OCI-LY3 (cell line): ENCODE results near the gene TRAF3IP3.
A peak's percentile ranks its signal among the peaks of the same experiment; 100 is the strongest.

Experiments
- H2AFZ ChIP-seq: fragments of 200-600, 300-600 bp; shearing (Covaris generic); 2 replicates; pipeline ENCODE4 v1.6.0; 2014; ENCODE audit warnings: antibody characterized with exemption, low read depth, low read length
- H3K27ac ChIP-seq: fragments of 200-600, 300-600 bp; sonication (generic); 2 replicates; pipeline ENCODE4 v1.5.1; 2014; ENCODE audit warnings: mild to moderate bottlenecking, low read length, moderate library complexity, mixed read lengths
- H3K27me3 ChIP-seq: fragments of 200-600, 300-600 bp; sonication (generic); 2 replicates; pipeline ENCODE4 v1.6.1; 2014; ENCODE audit warnings: low read depth, low read length, mixed read lengths
- H3K36me3 ChIP-seq: fragments of 200-600, 300-600 bp; sonication (generic); replicated peaks from 2 replicates; pipeline ENCODE3; 2014; ENCODE audit warnings: low read depth, low read length, mixed read lengths
- H3K4me1 ChIP-seq: fragments of 300-600, 200-600 bp; sonication (generic); 2 replicates; pipeline ENCODE4 v1.6.1; 2014; ENCODE audit warnings: low read length, mixed read lengths
- H3K4me2 ChIP-seq: fragments of 200-600, 300-600 bp; sonication (generic); 2 replicates; pipeline ENCODE4 v1.6.1; 2014; ENCODE audit warnings: low read length, mixed read lengths
- H3K4me3 ChIP-seq: fragments of 300-600, 200-600 bp; sonication (generic); 2 replicates; pipeline ENCODE4 v1.5.1; 2014; ENCODE audit warnings: antibody characterized with exemption, mild to moderate bottlenecking, low read length, moderate library complexity
- H3K79me2 ChIP-seq: fragments of 300-600, 200-600 bp; shearing (Covaris generic); 2 replicates; pipeline ENCODE4 v1.6.1; 2014; ENCODE audit warnings: mild to moderate bottlenecking, low read length, mixed read lengths
- H3K9ac ChIP-seq: fragments of 300-600, 200-600 bp; shearing (Covaris generic); 2 replicates; pipeline ENCODE4 v1.6.0; 2014; ENCODE audit warnings: mild to moderate bottlenecking, low read length, moderate library complexity
- H3K9me3 ChIP-seq: fragments of 200-600, 300-600 bp; shearing (Covaris generic); 2 replicates; pipeline ENCODE4 v1.6.1; 2014; ENCODE audit warnings: low read length, mixed read lengths; ENCODE audit not compliant: insufficient read depth
- H4K20me1 ChIP-seq: fragments of 200-600, 300-600 bp; sonication (generic); 2 replicates; pipeline ENCODE4 v1.6.1; 2016; ENCODE audit warnings: low read length, mixed read lengths; ENCODE audit not compliant: insufficient read depth
- CTCF ChIP-seq: fragments of 200-600, 300-600 bp; sonication (generic); IDR thresholded peaks from 2 replicates; pipeline ENCODE4 v1.5.1; 2014; ENCODE audit warnings: antibody characterized with exemption, low read length, low read depth
- EZH2phosphoT487 ChIP-seq: fragments of 200-600 bp; shearing (Covaris generic); IDR thresholded peaks from 2 replicates; pipeline ENCODE4 v1.6.1; 2018; ENCODE audit warnings: antibody characterized with exemption, mixed run types, low read depth

The TRAF3IP3 gene

GRCh38 chr1:209748620-209749019, 7.2 kb upstream of the TRAF3IP3 start:
- no peaks in the 10 kb centered on the region for H3K9me3 ChIP-seq
- no peak overlapping the region for H3K4me3 ChIP-seq
- H3K79me2 ChIP-seq, result no peaks in the 10 kb centered on the region
- H3K27ac ChIP-seq, result no peak overlapping the region
- H3K4me1 ChIP-seq, result peaks cover 61% of the 10 kb centered on the region
- peaks cover 8% of the 10 kb centered on the region for H3K27me3 ChIP-seq
- no peaks in the 10 kb centered on the region for H4K20me1 ChIP-seq
- no peak overlapping the region for H3K9ac ChIP-seq
- no peak overlapping the region for H2AFZ ChIP-seq
- H3K36me3 ChIP-seq, result no peaks in the 10 kb centered on the region
- H3K4me2 ChIP-seq, result peak overlapping the region; percentile 87
- no peak for TF ChIP-seq EZH2phosphoT487
- no peak for TF ChIP-seq CTCF

DNA sequence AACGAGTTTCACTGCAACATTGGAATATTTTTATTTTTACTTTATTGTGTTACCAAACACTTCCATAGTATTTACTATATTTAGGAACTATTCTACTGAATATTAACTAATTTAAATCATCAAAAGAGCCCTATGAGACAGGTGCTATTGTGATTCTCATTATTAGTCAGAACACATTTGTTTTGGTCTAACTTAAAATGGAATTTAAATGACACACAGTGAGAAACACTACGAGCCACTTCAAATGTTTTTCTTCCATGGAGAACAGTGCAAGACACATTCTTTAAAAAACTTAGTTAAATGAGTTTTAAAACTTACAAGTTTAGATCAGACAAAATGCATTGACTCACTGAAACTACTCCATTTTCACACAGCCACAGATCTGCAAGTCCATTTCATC, 6.6 kb upstream of the TRAF3IP3 start:
- Histone ChIP-seq H3K4me3 (peak overlapping the region; percentile 42), H3K9me3 (no peaks in the 10 kb centered on the region), H3K4me1 (peaks cover 61% of the 10 kb centered on the region), H3K4me2 (peak overlapping the region; percentile 63), H3K9ac (0 out of 2 replicates have a peak overlapping the region, but pooled peaks have one; percentile 1), H3K79me2 (no peaks in the 10 kb centered on the region), H3K27ac (peak overlapping the region; percentile 41), H3K36me3 (no peaks in the 10 kb centered on the region), H4K20me1 (no peaks in the 10 kb centered on the region), H2AFZ (no peak overlapping the region), H3K27me3 (peaks cover 8% of the 10 kb centered on the region)
- TF ChIP-seq CTCF (no peak), EZH2phosphoT487 (no peak)

DNA sequence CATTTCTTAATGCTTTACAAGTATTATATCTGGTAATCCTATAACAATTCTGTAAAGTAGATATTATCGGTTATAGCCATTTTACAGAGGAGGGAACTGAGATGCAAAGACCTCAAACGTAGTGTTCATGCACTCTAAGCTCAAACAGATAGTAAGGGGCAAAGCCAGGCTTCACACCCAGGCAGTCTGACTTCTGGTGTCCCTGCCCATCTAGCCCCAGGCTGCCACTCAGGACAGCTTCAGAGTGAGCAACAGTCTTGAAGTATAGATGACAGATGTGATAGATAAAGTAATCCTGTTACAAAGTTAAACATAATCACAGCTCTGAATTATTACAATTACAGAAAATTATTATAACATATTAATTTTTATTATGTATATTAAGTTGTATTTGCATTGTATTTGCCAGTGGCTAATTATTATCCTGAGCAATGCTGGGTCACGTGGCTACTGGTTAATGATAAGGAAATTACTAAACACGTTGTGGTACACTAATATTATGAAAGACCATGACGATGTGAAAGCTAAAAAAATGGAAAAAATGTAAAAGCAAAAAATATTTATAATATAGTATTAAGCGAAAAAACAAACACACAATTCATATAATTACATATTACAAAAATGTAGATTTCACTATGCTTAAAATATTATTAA, 6.1 kb upstream of the TRAF3IP3 start:
- H3K9me3 ChIP-seq, result no peaks in the 10 kb centered on the region
- H3K36me3 ChIP-seq, result no peaks in the 10 kb centered on the region
- no peaks in the 10 kb centered on the region for H4K20me1 ChIP-seq
- no peaks in the 10 kb centered on the region for H3K79me2 ChIP-seq
- H3K4me3 ChIP-seq, result peak overlapping the region; percentile 42
- H3K4me1 ChIP-seq, result peaks cover 61% of the 10 kb centered on the region
- TF ChIP-seq CTCF (no peak), EZH2phosphoT487 (no peak)
- peak overlapping the region; percentile 41 for H3K27ac ChIP-seq
- H3K27me3 ChIP-seq, result peaks cover 8% of the 10 kb centered on the region
- H3K4me2 ChIP-seq, result peak overlapping the region; percentile 63
- H2AFZ ChIP-seq, result no peak overlapping the region
- 0 out of 2 replicates have a peak overlapping the region, but pooled peaks have one; percentile 1 for H3K9ac ChIP-seq

- Histone ChIP-seq H3K4me3 (peak overlapping the region; percentile 51), H3K4me2 (peak overlapping the region; percentile 78), H3K27ac (peak overlapping the region; percentile 93), H3K4me1 (peaks cover 78% of the 10 kb centered on the region), H3K27me3 (peaks cover under 1% of the 10 kb centered on the region; the same call in 1 of the 2 replicates), H3K79me2 (peaks cover 6% of the 10 kb centered on the region; the same call in 1 of the 2 replicates), H4K20me1 (no peaks in the 10 kb centered on the region), H3K9ac (peak overlapping the region; percentile 38; the same call in 1 of the 2 replicates), H2AFZ (no peak overlapping the region), H3K9me3 (no peaks in the 10 kb centered on the region), H3K36me3 (no peaks in the 10 kb centered on the region)
- no peak for TF ChIP-seq CTCF
- no peak for TF ChIP-seq EZH2phosphoT487
Measured at GRCh38 chr1:209751627-209752231, 4.1 kb upstream of the TRAF3IP3 start.
